Thymus (tissue), 11 donors: ENCODE data around the gene NDEL1. TPM values are rescaled to one million over a fixed set of nuclear protein-coding genes. Genes with fewer than 3 reads are reported as not detected.

Experiments used
- DNase-seq, 9 donors: peaks; one replicate each; pipeline ENCODE4 v3.0.0-alpha.2; 2013; ENCODE audit warnings: low spot score in 9 of 9, low read depth in 6 of 9, missing footprints in 1 of 9
- H3K27ac ChIP-seq, 2 donors: one replicate each; pipeline ENCODE4 v1.5.1; 2013; ENCODE audit warnings: control low read depth in 1 of 2, low read depth in 1 of 2, low read length in 1 of 2, mild to moderate bottlenecking in 1 of 2, moderate library complexity in 1 of 2
- H3K27me3 ChIP-seq, 2 donors: one replicate each; pipeline ENCODE4 v1.5.1; 2013; ENCODE audit warnings: low read length in 1 of 2; ENCODE audit not compliant: control insufficient read depth in 2 of 2, insufficient read depth in 1 of 2
- H3K36me3 ChIP-seq, 2 donors: one replicate each; pipeline ENCODE4 v1.5.1; 2013; ENCODE audit warnings: low read length in 1 of 2, mild to moderate bottlenecking in 1 of 2, moderate library complexity in 1 of 2; ENCODE audit not compliant: control insufficient read depth in 2 of 2, insufficient read depth in 2 of 2
- H3K4me1 ChIP-seq, 2 donors: one replicate each; pipeline ENCODE4 v1.5.1; 2013; ENCODE audit warnings: low read length in 2 of 2; ENCODE audit not compliant: control insufficient read depth in 2 of 2, insufficient read depth in 2 of 2
- H3K4me3 ChIP-seq, 2 donors: one replicate each; pipeline ENCODE4 v1.5.1; 2013; ENCODE audit warnings: low read length in 2 of 2, control low read depth in 1 of 2, mild to moderate bottlenecking in 1 of 2
- H3K9me3 ChIP-seq, 2 donors: one replicate each; pipeline ENCODE4 v1.5.1; 2013; ENCODE audit warnings: low read length in 1 of 2, mild to moderate bottlenecking in 1 of 2; ENCODE audit not compliant: control insufficient read depth in 2 of 2, insufficient read depth in 1 of 2
- WGBS: extraction: QIAGEN DNeasy Blood & Tissue Kit; methylation state at CpG from one replicate; pipeline ENCODE4 v1.1.7; 2013; 5-methylcytosine and 5-hydroxymethylcytosine counted together
- polyA plus RNA-seq: library from polyadenylated mRNA; stranded (reverse); fragments of 200-250 nt; gene quantifications from one replicate; pipeline ENCODE4 v1.2.3, GENCODE V29; 2013
- total RNA-seq: library from RNA; stranded (reverse); fragments of 120-200 nt; gene quantifications from one replicate; pipeline ENCODE4 v1.2.4, GENCODE V29; 2013
- donor health status: healthy.

The NDEL1 gene
- total and polyA plus RNA-seq, 2 donors: 17.8 to 24.4 TPM

DNA sequence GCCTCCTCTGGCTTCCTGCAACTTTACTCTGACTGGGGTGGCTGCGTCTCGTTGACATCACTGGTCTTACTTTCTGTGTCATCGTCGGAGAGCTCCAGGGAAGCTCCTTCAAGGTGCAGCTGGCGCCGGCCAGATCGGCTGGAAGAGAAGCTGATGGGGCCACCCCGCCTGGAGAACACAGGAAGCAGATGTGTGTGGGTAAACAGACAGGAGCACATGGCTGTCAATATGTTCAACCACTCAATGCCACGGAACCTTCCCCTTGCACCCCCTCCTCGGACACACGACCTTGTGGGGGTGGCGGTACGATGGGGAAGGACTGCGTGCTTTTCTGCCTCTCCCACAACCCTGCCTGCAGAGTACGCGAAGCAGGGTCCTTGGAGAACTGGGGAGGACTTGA, 40.1 kb downstream of the NDEL1 start:
- no peak overlapping the region for H3K4me3 ChIP-seq
- WGBS: 67% methylated on average over 16 of the region's 16 CpGs
- no peaks in the 10 kb centered on the region for H3K27me3 ChIP-seq
- H3K36me3 ChIP-seq: peaks cover 43 to 61% of the 10 kb centered on the region in 2 donors
- DNase-seq: no peak
- H3K4me1 ChIP-seq: no peaks in the 10 kb centered on the region
- no peak overlapping the region for H3K27ac ChIP-seq
- no peaks in the 10 kb centered on the region for H3K9me3 ChIP-seq

DNA sequence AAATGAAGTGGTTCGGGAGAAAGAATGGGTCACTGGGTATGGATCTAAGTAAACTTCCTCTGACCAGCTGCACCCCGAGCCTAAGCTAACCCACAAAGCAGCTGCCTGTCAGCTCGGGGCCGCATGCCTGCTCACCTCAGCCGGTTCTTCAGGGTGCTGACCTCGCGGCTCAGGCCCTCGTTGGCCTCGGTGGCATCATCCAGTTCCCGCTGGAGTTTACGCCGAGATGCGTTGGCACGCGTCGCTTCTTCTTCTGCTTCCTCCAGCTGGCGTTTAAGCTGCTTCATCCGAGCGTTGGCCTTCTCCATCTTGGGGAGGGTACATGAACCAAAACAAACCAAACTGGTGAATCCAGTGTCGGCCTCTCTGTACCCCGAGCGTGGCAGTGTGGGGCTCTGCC, 41.1 kb downstream of the NDEL1 start:
- WGBS: 98% methylated on average over 22 of the region's 22 CpGs
- H3K27ac ChIP-seq: no peak overlapping the region
- H3K9me3 ChIP-seq: no peaks in the 10 kb centered on the region
- no peaks in the 10 kb centered on the region for H3K4me1 ChIP-seq
- DNase-seq: no peak
- no peak overlapping the region for H3K4me3 ChIP-seq
- peaks cover 45 to 62% of the 10 kb centered on the region in 2 donors for H3K36me3 ChIP-seq
- H3K27me3 ChIP-seq: no peaks in the 10 kb centered on the region

DNA sequence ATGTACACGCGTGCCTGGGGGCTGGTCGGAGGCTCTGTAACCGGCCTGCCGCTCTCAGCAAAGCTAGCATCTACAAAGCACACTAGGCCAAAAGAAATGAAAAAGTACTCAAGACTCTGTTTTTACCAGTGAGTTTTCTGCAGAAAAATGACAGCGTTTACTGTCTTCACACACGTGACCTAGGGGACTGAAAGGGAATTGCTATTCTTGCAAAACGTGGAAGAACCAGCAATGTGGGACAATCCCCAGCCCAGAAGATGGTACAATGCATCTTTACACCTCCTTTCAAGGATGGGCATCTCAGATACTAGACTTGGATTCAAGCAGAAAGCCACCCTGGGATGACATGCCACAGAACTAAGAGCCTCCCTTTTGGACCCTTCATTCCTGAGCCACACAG, 41.5 kb downstream of the NDEL1 start:
- H3K27ac ChIP-seq: no peak overlapping the region
- 97% methylated on average over 8 of the region's 8 CpGs for WGBS
- no peak for DNase-seq

DNA sequence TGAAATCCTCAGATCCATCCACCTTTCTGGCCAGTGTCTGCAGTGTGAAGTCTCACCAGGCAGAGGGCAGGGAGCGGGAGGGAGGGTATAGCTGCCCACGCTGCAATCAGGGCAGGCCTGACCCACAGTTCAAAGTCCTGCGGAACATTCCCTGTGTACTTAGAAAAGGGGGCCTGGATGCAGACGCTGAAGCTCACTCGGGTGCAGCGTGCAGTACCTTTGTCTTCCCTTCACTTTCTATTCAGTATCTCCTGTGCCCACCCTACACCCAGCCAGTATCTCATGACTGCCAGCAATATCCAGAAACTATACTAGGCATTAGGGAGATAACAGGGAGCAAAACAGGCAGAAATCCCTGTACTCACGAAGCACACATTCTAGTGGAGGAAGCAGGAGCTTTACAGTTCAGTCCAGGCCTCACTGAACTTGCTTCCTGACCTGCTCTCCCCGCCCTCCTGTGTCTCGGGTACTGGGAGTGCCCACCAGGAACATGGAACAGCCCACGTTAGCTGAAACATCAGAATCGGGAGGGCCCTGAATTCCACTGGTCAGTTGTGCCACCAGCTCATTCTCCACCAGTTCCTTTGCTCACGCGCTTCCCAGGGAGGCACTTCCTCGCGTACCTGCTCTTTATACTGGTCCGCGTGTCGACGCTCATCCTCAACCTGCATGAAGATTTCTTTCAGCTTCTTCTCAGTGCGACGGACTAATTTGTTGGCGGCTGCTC, 42.2 kb downstream of the NDEL1 start:
- peaks cover 46 to 63% of the 10 kb centered on the region in 2 donors for H3K36me3 ChIP-seq
- H3K27ac ChIP-seq: no peak overlapping the region
- DNase-seq: no peak
- H3K27me3 ChIP-seq: no peaks in the 10 kb centered on the region
- H3K4me1 ChIP-seq: no peaks in the 10 kb centered on the region
- H3K9me3 ChIP-seq: no peaks in the 10 kb centered on the region
- 98% methylated on average over 22 of the region's 22 CpGs for WGBS
- H3K4me3 ChIP-seq: no peak overlapping the region

More for the DNA sequence above, 41.5 kb downstream of the NDEL1 start:
- H3K4me1 ChIP-seq: no peaks in the 10 kb centered on the region
- no peaks in the 10 kb centered on the region for H3K9me3 ChIP-seq
- no peaks in the 10 kb centered on the region for H3K27me3 ChIP-seq
- H3K36me3 ChIP-seq: peaks cover 44 to 62% of the 10 kb centered on the region in 2 donors
- no peak overlapping the region for H3K4me3 ChIP-seq

DNA sequence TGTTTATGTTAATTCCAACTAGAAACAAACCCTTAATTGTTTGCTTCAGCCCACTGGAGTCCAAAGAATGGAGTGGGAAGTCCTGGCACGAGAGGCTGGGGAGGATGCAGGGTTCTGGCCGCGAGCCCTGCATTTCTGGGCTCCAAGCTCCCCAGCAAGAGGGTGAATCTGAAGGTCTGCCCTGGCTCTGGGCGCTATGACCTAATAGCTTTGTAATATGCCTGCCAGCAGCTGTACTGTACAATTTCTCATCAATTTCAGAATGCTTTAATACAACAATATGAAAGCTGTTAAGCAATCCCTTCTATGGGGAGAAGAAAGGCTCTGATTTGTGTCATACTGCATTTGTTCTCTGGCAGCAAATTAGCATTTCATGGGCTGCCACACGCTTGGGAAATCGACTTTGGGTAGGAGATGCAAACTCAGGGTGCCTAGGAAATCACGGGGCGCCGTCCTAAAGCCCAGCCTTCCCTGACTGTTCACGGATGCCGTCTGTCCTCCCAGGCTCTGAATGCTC, 43.8 kb downstream of the NDEL1 start:
- Histone ChIP-seq H3K4me3 (no peak overlapping the region), H3K9me3 (peaks cover 1 to 3% of the 10 kb centered on the region in 2 donors), H3K4me1 (no peaks in the 10 kb centered on the region), H3K36me3 (peaks cover 38 to 56% of the 10 kb centered on the region in 2 donors), H3K27ac (no peak overlapping the region), H3K27me3 (no peaks in the 10 kb centered on the region)
- 98% methylated on average over 11 of the region's 11 CpGs for WGBS
- no peak for DNase-seq

DNA sequence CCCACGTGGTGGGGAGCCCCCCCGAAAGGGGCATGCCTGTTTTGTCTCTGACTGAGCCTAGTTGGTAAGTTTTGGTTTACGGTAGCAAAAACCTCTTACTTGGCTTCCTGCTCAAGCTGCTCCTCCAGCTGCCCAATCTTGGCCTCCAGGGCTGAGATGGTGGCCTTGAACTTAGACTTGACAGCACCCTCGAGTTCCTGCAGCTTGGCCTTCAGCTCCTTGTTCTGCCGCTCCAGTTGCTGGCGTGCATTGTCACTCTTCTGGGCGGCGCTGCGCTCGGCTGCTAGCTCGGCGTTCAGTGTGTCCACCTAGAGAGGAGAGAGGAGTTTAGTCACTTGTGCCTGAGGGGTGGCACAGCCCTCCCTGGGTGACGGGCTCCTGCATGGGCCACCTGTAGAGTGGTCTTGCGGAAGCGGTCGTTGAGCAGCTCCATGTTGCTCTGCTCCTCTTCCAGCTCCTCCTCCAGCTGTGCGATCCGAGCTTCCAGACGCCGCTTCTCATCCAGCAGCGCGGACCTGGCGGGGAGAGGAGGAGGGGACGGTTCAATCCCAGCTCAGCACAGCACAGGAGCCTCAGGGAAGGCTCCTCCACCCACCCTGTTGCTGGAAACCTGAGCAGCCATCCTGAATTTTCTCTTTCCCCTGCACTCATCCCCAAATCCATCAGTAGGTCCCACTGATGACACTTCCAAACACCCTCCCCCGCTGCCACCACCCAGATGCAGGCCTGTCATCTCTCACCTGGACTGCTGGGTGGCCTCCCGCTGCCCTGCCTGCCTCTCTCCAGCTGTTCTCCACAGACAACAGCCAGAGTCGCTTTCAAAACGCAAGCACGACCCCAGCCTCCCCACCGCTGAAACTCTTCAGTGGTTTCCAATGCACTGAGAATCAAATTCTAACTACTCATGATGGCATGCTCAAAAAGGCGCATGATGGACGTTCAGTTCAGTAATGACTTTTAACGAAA, 44.6 kb downstream of the NDEL1 start:
- whole genome bisulfite sequencing: 96% methylated on average over 33 of the region's 33 CpGs
- Histone ChIP-seq H3K27ac (no peak overlapping the region), H3K9me3 (peaks cover 1 to 3% of the 10 kb centered on the region in 2 donors), H3K4me1 (no peaks in the 10 kb centered on the region), H3K27me3 (no peaks in the 10 kb centered on the region), H3K36me3 (peaks cover 33 to 49% of the 10 kb centered on the region in 2 donors), H3K4me3 (no peak overlapping the region)
- no peak for DNase-seq

DNA sequence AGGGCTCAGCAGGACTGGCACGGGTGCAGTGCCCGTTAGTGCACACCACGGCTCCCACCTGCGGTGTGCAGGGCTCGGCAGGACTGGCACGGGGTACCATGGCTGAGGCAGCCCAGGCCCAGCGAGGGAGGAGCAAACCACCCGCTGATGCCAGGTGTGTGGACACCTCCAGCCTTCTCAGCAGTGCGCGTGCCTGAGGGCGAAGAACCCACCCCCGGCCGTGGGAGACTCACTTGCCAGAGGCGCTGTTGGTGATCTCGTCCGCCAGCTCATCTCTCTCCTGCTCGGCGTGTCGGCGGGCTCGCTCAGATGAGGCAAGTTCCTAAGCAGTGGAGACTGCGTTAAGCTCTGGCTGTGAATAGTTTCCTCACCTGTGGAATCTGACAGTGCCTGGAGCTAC, 45.4 kb downstream of the NDEL1 start:
- Histone ChIP-seq H3K27ac (no peak overlapping the region), H3K27me3 (no peaks in the 10 kb centered on the region), H3K9me3 (peaks cover 1 to 3% of the 10 kb centered on the region in 2 donors), H3K4me1 (no peaks in the 10 kb centered on the region), H3K36me3 (peaks cover 32 to 43% of the 10 kb centered on the region in 2 donors), H3K4me3 (no peak overlapping the region)
- 97% methylated on average over 20 of the region's 22 CpGs for WGBS
- no peak for DNase-seq

DNA sequence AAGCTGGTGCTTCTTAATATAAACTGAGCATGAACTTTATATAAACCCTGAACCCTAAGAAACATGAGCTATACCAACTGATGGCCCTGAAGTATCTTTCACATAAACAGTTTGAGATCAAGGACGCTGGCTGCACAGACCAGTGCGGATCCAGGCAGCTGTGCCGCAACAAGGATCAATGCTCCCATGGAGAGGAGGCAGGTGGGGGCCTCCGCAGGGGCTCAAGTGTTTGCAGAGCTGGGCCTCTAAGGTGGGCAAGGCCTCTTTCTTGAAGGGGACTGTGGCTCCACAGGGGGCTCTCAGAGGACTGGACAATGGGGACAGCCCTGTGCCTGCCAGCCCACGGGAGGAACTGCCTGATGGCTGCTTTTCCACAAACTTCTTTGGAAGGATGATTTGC, 46.0 kb downstream of the NDEL1 start:
- H3K4me1 ChIP-seq: no peaks in the 10 kb centered on the region
- peaks cover 1 to 3% of the 10 kb centered on the region in 2 donors for H3K9me3 ChIP-seq
- H3K36me3 ChIP-seq: peaks cover 32 to 36% of the 10 kb centered on the region in 2 donors
- no peak for DNase-seq
- H3K4me3 ChIP-seq: no peak overlapping the region
- no peak overlapping the region for H3K27ac ChIP-seq
- H3K27me3 ChIP-seq: no peaks in the 10 kb centered on the region
- WGBS: 97% methylated on average over 5 of the region's 5 CpGs

DNA sequence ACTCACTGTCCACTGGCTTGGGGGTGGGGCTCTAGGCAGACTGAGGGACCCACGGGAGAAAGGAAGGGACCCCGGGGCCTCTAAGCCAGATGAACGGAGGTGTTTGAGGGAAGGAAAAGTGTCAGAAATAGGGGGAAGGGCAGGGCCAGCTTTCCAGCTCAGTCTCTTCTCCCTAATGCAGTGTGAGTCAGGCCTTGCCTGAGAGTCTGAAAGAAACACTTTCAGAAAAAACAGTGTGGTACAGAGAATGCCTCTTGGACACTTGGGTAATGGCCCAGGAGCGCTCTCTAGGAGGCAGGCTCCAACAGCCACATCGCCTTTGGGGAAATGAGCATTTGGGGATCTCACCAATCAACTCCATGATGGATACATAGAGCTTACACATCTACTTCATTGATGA, 46.9 kb downstream of the NDEL1 start:
- peaks cover 31 to 32% of the 10 kb centered on the region in 2 donors for H3K36me3 ChIP-seq
- H3K9me3 ChIP-seq: peaks cover 1 to 3% of the 10 kb centered on the region in 2 donors
- no peak overlapping the region for H3K4me3 ChIP-seq
- no peaks in the 10 kb centered on the region for H3K4me1 ChIP-seq
- H3K27me3 ChIP-seq: no peaks in the 10 kb centered on the region
- no peak for DNase-seq
- no peak overlapping the region for H3K27ac ChIP-seq
- 96% methylated on average over 5 of the region's 5 CpGs for WGBS
